HepG2 (cell line): ENCODE results near the gene CCM2. TPM values are rescaled to one million over a fixed set of nuclear protein-coding genes. Genes with fewer than 3 reads are reported as not detected.

ENCODE experiments used
- ATAC-seq: fragments of 200-7000 bp; cut with Tn5 transposase; 3 replicates; pipeline ENCODE4 v1.9.1; 2020; ENCODE audit warnings: mild to moderate bottlenecking, moderate library complexity
- BruUV-seq: library from RNA; stranded (reverse); fragments of 400-500 nt; replicated peaks from 2 replicates; lab custom pipeline; 2021; lab: Mats Ljungman, UMichigan
- CTCF ChIA-PET: fragments of 300-600 bp; formaldehyde crosslinking; extraction: SDS; loops from one replicate; lab custom pipeline; 2021; ENCODE audit warnings: low total read pairs, inconsistent platforms, low intra/inter-chr PET ratio; lab: Yijun Ruan, JAX
- POLR2A ChIA-PET: fragments of 350-600 bp; sonication (Branson Sonifier 250); formaldehyde crosslinking; loops from one replicate; lab custom pipeline; 2020; ENCODE audit warnings: antibody characterized with exemption, inconsistent platforms; lab: Yijun Ruan, JAX
- DNase-seq: peaks from one replicate; pipeline ENCODE4 v3.0.0-alpha.2; 2015; ENCODE audit warnings: low spot score
- FAIRE-seq: peaks from 3 replicates; lab custom pipeline; 2011; peaks lifted over from hg19 to GRCh38; lab: Jason Lieb, UNC
- H2AFZ ChIP-seq: one replicate; pipeline ENCODE4 v1.6.1; 2011; ENCODE audit warnings: low read length, inconsistent platforms
- H3K27ac ChIP-seq: fragments of 300-600 bp; 3 replicates; pipeline ENCODE4 v1.8.0; 2011; ENCODE audit warnings: mixed run types, mild to moderate bottlenecking, mixed read lengths, low read length, inconsistent platforms; ENCODE audit not compliant: insufficient read depth; ENCODE audit errors: extremely low read length
- H3K27me3 ChIP-seq, 2 experiments: fragments of 200-600 bp in 1 of 2; 2 replicates in 1 of 2; 3 replicates in 1 of 2; pipeline versions ENCODE4 v1.6.0 to v1.8.0; 2011; ENCODE audit warnings: low read length in 2 of 2, mild to moderate bottlenecking in 2 of 2, moderate library complexity in 2 of 2, inconsistent platforms in 1 of 2; ENCODE audit not compliant: insufficient read depth in 2 of 2, control insufficient read depth in 1 of 2
- H3K36me3 ChIP-seq, 2 experiments: fragments of 200-600 bp in 1 of 2; replicated peaks in 1 of 2; 2 replicates in 1 of 2; 3 replicates in 1 of 2; pipeline versions ENCODE4 v1.5.1 to v1.8.0; 2011; ENCODE audit warnings: low read length in 2 of 2, inconsistent platforms in 1 of 2; ENCODE audit not compliant: insufficient read depth in 2 of 2, control insufficient read depth in 1 of 2
- H3K4me1 ChIP-seq: 2 replicates; pipeline ENCODE4 v1.5.1; 2012; ENCODE audit warnings: low read length, inconsistent platforms; ENCODE audit not compliant: insufficient read depth
- H3K4me2 ChIP-seq: 2 replicates; pipeline ENCODE4 v1.6.0; 2011; ENCODE audit warnings: low read depth, low read length, inconsistent platforms
- H3K4me3 ChIP-seq, 3 experiments: fragments of 200-600 bp in 1 of 3; sonication (generic), shearing (Covaris generic) in 1 of 3; replicated peaks in 1 of 3; 2 replicates each; pipeline ENCODE4 v1.5.1; 2011 to 2016; ENCODE audit warnings: low read length in 3 of 3, inconsistent platforms in 2 of 3, low read depth in 2 of 3, mild to moderate bottlenecking in 2 of 3, control low read depth in 1 of 3, mixed read lengths in 1 of 3; ENCODE audit not compliant: insufficient read depth in 1 of 3
- H3K79me2 ChIP-seq: one replicate; pipeline ENCODE4 v1.6.1; 2011; ENCODE audit warnings: low read length, inconsistent platforms; ENCODE audit not compliant: insufficient read depth
- H3K9ac ChIP-seq: 2 replicates; pipeline ENCODE4 v1.6.0; 2011; ENCODE audit warnings: mild to moderate bottlenecking, low read depth, low read length, inconsistent platforms; ENCODE audit not compliant: insufficient read depth
- H3K9me3 ChIP-seq: 2 replicates; pipeline ENCODE4 v1.5.1; 2012; ENCODE audit warnings: mild to moderate bottlenecking, low read length
- H4K20me1 ChIP-seq: 2 replicates; pipeline ENCODE4 v1.6.0; 2011; ENCODE audit warnings: inconsistent platforms, mild to moderate bottlenecking, low read length, moderate library complexity; ENCODE audit not compliant: insufficient read depth
- FOXP1 ChIP-seq, 2 experiments: fragments of 450-650 bp in 1 of 2; IDR thresholded peaks; 2 replicates each; pipeline ENCODE4 v1.6.1; 2017 to 2018; ENCODE audit warnings: antibody characterized with exemption in 1 of 2
- MED1 ChIP-seq: sonication (generic); formaldehyde crosslinking; IDR thresholded peaks from 2 replicates; pipeline ENCODE4 v1.4.0; 2020; ENCODE audit warnings: missing genetic modification reagents
- RCOR2 ChIP-seq: IDR thresholded peaks from 2 replicates; pipeline ENCODE4 v1.6.1; 2016; ENCODE audit warnings: missing biosample characterization, missing genetic modification reagents
- RFXAP ChIP-seq: sonication (generic); formaldehyde crosslinking; IDR thresholded peaks from 2 replicates; pipeline ENCODE4 v1.4.0; 2020; ENCODE audit warnings: missing genetic modification reagents, borderline replicate concordance
- XRCC5 ChIP-seq: fragments of 200-400 bp; formaldehyde crosslinking; optimal IDR thresholded peaks from 2 replicates; pipeline ENCODE3; 2017; ENCODE audit warnings: mild to moderate bottlenecking, low read length
- ZBTB43 ChIP-seq: sonication (generic); formaldehyde crosslinking; conservative IDR thresholded peaks from 2 replicates; pipeline ENCODE4 v1.4.0; 2020; ENCODE audit warnings: missing genetic modification reagents
- ZMYM3 ChIP-seq: sonication (generic); formaldehyde crosslinking; IDR thresholded peaks from 2 replicates; pipeline ENCODE4 v1.5.1; 2020; ENCODE audit warnings: mild to moderate bottlenecking, missing genetic modification reagents
- ZNF292 ChIP-seq: sonication (generic); formaldehyde crosslinking; IDR thresholded peaks from 2 replicates; pipeline ENCODE4 v1.8.1; 2022; ENCODE audit warnings: mild to moderate bottlenecking, low read depth, missing genetic modification reagents, borderline replicate concordance
- ZNF607 ChIP-seq: sonication (generic); formaldehyde crosslinking; IDR thresholded peaks from 2 replicates; pipeline ENCODE4 v1.5.1; 2020; ENCODE audit warnings: missing genetic modification reagents, mild to moderate bottlenecking, borderline replicate concordance
- ZNF776 ChIP-seq: sonication (generic); formaldehyde crosslinking; IDR thresholded peaks from 2 replicates; pipeline ENCODE4 v1.4.0; 2020; ENCODE audit warnings: mild to moderate bottlenecking, missing genetic modification reagents
- WGBS: methylation state at CpG from one replicate; pipeline ENCODE4 v1.1.6; 2017; ENCODE audit warnings: low lambda C conversion rate; 5-methylcytosine and 5-hydroxymethylcytosine counted together
- in situ Hi-C: cut with HindIII; loops from 2 replicates; pipeline ENCODE4 v1.10.0; 2017; ENCODE audit warnings: low pct_unique_long_range_greater_than_20kb; ENCODE audit not compliant: extremely low pct_ligation_motif_present
- intact Hi-C: fragments of 100-400 bp; cut with micrococcal nuclease; formaldehyde crosslinking; loops from one replicate; pipeline ENCODE4 v1.10.0; 2022; ENCODE audit not compliant: unreplicated experiment
- polyA plus RNA-seq, 8 experiments: library from polyadenylated mRNA; depleted of rRNA in 3 of 8; stranded (reverse) in 7 of 8; unstranded in 1 of 8; fragments of >200 nt; fragmentation: Illumina TruSeq in 4 of 8; extraction: Trizol in 4 of 8; gene quantifications; 2 replicates each; pipeline versions ENCODE4 v1.2.1 to v1.2.3, GENCODE V29; 2011 to 2016; ENCODE audit warnings: low read depth in 4 of 8, missing spikeins in 1 of 8, mixed read lengths in 1 of 8; ENCODE audit not compliant: insufficient read depth in 1 of 8
- total RNA-seq, 5 experiments: library from RNA; depleted of rRNA; stranded (reverse); fragments of >200 nt; fragmentation: Illumina TruSeq; extraction: Trizol; gene quantifications; 2 replicates each; pipeline ENCODE4 v1.2.3, GENCODE V29; 2016; ENCODE audit warnings: low read depth in 1 of 5
- TF ChIP-seq, protein P1 (sequence below): sonication (generic); formaldehyde crosslinking; IDR thresholded peaks from 2 replicates; pipeline ENCODE4 v1.5.1; 2020; ENCODE audit warnings: missing genetic modification reagents, mild to moderate bottlenecking, borderline replicate concordance
- TF ChIP-seq, protein P2 (sequence below): sonication (generic); formaldehyde crosslinking; IDR thresholded peaks from 2 replicates; pipeline ENCODE4 v1.5.0; 2020; ENCODE audit warnings: missing genetic modification reagents, mild to moderate bottlenecking, borderline replicate concordance
- TF ChIP-seq, protein P3 (sequence below): sonication (generic); formaldehyde crosslinking; conservative IDR thresholded peaks from 2 replicates; pipeline ENCODE4 v1.4.0; 2020; ENCODE audit warnings: missing genetic modification reagents

Gene CCM2
- total and polyA plus RNA-seq, 2 of the 13 experiments (the other 11 are each of a cell fraction or from before 2014, with no cell fraction given): 13.7 to 15.8 TPM

GRCh38 chr7:45032421-45032820 is 32.4 kb downstream of the CCM2 start:
- Histone ChIP-seq H3K4me1 (peaks cover 69% of the 10 kb centered on the region), H3K9ac (no peak overlapping the region), H3K27ac (no peak overlapping the region), H3K36me3 (no peaks in the 10 kb centered on the region), H3K4me3 (no peak overlapping the region), H3K9me3 (no peaks in the 10 kb centered on the region), H3K27me3 (no peaks in the 10 kb centered on the region), H4K20me1 (no peaks in the 10 kb centered on the region), H2AFZ (no peak overlapping the region), H3K79me2 (peaks cover 15% of the 10 kb centered on the region), H3K4me2 (no peak overlapping the region)
- no TSS peak for BruUV-seq
- no peak for DNase-seq
- intact Hi-C loops: no loop called here
- ATAC-seq: no peak
- TF ChIP-seq XRCC5: no peak
- TF ChIP-seq ZMYM3 (CRISPR knock-in tag): no peak
- TF ChIP-seq RCOR2 (CRISPR knock-in tag): no peak
- TF ChIP-seq, protein P1, sequence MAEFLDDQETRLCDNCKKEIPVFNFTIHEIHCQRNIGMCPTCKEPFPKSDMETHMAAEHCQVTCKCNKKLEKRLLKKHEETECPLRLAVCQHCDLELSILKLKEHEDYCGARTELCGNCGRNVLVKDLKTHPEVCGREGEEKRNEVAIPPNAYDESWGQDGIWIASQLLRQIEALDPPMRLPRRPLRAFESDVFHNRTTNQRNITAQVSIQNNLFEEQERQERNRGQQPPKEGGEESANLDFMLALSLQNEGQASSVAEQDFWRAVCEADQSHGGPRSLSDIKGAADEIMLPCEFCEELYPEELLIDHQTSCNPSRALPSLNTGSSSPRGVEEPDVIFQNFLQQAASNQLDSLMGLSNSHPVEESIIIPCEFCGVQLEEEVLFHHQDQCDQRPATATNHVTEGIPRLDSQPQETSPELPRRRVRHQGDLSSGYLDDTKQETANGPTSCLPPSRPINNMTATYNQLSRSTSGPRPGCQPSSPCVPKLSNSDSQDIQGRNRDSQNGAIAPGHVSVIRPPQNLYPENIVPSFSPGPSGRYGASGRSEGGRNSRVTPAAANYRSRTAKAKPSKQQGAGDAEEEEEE (CRISPR knock-in tag): no peak
- TF ChIP-seq, protein P2, sequence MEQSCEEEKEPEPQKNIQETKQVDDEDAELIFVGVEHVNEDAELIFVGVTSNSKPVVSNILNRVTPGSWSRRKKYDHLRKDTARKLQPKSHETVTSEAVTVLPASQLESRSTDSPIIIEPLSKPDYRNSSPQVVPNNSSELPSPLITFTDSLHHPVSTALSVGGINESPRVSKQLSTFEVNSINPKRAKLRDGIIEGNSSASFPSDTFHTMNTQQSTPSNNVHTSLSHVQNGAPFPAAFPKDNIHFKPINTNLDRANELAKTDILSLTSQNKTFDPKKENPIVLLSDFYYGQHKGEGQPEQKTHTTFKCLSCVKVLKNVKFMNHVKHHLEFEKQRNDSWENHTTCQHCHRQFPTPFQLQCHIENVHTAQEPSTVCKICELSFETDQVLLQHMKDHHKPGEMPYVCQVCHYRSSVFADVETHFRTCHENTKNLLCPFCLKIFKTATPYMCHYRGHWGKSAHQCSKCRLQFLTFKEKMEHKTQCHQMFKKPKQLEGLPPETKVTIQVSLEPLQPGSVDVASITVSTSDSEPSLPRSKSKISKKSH (CRISPR knock-in tag): no peak
- no peak for TF ChIP-seq RFXAP
- no peak for TF ChIP-seq ZBTB43
- TF ChIP-seq FOXP1 (IDR thresholded peaks at IDR 0.05): no peak
- TF ChIP-seq FOXP1 (CRISPR knock-in tag; IDR thresholded peaks at IDR 0.05): no peak
- TF ChIP-seq ZNF292: no peak
- TF ChIP-seq ZNF607: no peak
- TF ChIP-seq ZNF776: no peak
- TF ChIP-seq MED1 (CRISPR knock-in tag): no peak
- TF ChIP-seq, protein P3, sequence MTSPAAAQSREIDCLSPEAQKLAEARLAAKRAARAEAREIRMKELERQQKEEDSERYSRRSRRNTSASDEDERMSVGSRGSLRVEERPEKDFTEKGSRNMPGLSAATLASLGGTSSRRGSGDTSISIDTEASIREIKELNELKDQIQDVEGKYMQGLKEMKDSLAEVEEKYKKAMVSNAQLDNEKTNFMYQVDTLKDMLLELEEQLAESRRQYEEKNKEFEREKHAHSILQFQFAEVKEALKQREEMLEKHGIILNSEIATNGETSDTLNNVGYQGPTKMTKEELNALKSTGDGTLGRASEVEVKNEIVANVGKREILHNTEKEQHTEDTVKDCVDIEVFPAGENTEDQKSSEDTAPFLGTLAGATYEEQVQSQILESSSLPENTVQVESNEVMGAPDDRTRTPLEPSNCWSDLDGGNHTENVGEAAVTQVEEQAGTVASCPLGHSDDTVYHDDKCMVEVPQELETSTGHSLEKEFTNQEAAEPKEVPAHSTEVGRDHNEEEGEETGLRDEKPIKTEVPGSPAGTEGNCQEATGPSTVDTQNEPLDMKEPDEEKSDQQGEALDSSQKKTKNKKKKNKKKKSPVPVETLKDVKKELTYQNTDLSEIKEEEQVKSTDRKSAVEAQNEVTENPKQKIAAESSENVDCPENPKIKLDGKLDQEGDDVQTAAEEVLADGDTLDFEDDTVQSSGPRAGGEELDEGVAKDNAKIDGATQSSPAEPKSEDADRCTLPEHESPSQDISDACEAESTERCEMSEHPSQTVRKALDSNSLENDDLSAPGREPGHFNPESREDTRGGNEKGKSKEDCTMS (CRISPR knock-in tag): no peak
- POLR2A ChIA-PET: no interaction called here
- no peak for FAIRE-seq
- 83% methylated on average over 4 of the region's 4 CpGs for WGBS
- CTCF ChIA-PET: no interaction called here
- in situ Hi-C loops: no loop called here
